Breast epithelium (tissue), 4 donors: Measurements from ENCODE around the gene FAM193A. TPM values are rescaled to one million over a fixed set of nuclear protein-coding genes. Genes with fewer than 3 reads are reported as not detected.
A peak's percentile ranks its signal among the peaks of the same experiment; 100 is the strongest.

Experiments used
- DNase-seq, 2 donors: peaks; one replicate each; pipeline ENCODE4 v3.0.0-alpha.2; 2019; ENCODE audit warnings: low spot score in 2 of 2
- H3K27ac ChIP-seq, 2 donors: fragments of 200-600 bp; sonication (generic) in 1 of 2; one replicate each; pipeline ENCODE4 v1.5.1; 2016 to 2019; ENCODE audit warnings: mild to moderate bottlenecking in 1 of 2
- H3K27me3 ChIP-seq, 2 donors: fragments of 200-600 bp; sonication (generic) in 1 of 2; one replicate each; pipeline versions ENCODE4 v1.5.1 to v1.6.0; 2017 to 2019; ENCODE audit warnings: control low read depth in 1 of 2, mild to moderate bottlenecking in 1 of 2
- H3K36me3 ChIP-seq: fragments of 200-600 bp; one replicate; pipeline ENCODE4 v1.5.1; 2019
- H3K4me1 ChIP-seq, 2 donors: fragments of 200-600 bp; sonication (generic); one replicate each; pipeline ENCODE4 v1.5.1; 2016 to 2019; ENCODE audit warnings: control low read depth in 1 of 2
- H3K4me3 ChIP-seq, 3 donors: fragments of 200-600 bp; sonication (generic); 1 replicate in 2 of 3; 2 replicates in 1 of 3; pipeline ENCODE4 v1.5.1; 2016 to 2019; ENCODE audit warnings: mild to moderate bottlenecking in 3 of 3, moderate library complexity in 2 of 3
- H3K9me3 ChIP-seq, 2 donors: fragments of 200-600 bp; sonication (generic) in 1 of 2; one replicate each; pipeline ENCODE4 v1.5.1; 2016 to 2019; ENCODE audit warnings: control low read depth in 1 of 2
- POLR2A ChIP-seq: fragments of 450-650 bp; IDR thresholded peaks from one replicate; pipeline ENCODE4 v1.6.1; 2016; ENCODE audit warnings: antibody characterized with exemption, mild to moderate bottlenecking, moderate library complexity
- POLR2AphosphoS5 ChIP-seq, 3 donors: sonication (generic); formaldehyde crosslinking; IDR thresholded peaks; one replicate each; pipeline ENCODE4 v1.6.1; 2017; ENCODE audit warnings: antibody characterized with exemption in 3 of 3
- intact Hi-C: fragments of 100-400 bp; cut with DNase I; formaldehyde crosslinking; loops from one replicate; pipeline ENCODE4 v1.15.1; 2023; ENCODE audit warnings: low total_unique reads
- total RNA-seq, 3 donors: library from RNA; depleted of rRNA; stranded (reverse); fragments of >200 nt; gene quantifications; one replicate each; pipeline ENCODE4 v1.1.0, GENCODE V29; 2016
- TF ChIP-seq, protein P1 (sequence below), 3 donors: fragments of 450-650 bp; IDR thresholded peaks; one replicate each; pipeline ENCODE4 v1.5.1; 2016 to 2017; ENCODE audit warnings: antibody characterized with exemption in 3 of 3, mild to moderate bottlenecking in 3 of 3, moderate library complexity in 3 of 3

Gene FAM193A
- total RNA-seq, 3 donors from 2014 or later, result 24.5 to 26.5 (median 24.7) TPM

DNA sequence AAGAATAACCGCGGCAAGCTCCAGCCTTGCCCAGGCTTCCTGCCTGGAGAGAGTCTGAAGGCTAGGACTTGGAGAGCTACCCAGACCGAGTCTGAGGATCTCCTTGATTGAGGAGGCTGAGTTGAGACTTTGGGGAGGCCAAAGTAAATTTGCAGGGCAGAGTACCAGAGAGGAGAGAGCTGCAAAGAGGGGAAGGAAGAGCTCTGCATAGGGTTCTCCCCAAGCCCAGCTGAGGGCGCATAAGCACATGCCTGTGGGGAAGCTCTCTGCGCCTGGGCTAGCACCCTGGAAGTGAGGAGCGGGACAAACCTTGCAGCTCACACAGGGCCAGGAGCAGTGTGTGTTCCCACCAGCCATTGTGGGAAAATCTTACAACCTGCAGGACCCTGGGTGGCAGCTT, 56.1 kb downstream of the FAM193A start:
- DNase-seq, result no peak
- H3K27ac ChIP-seq, result peak overlapping the region in 1 of 2 donors; percentile 25
- no peaks in the 10 kb centered on the region for H3K9me3 ChIP-seq
- no peak overlapping the region for H3K4me3 ChIP-seq
- no peak for TF ChIP-seq POLR2A
- TF ChIP-seq, protein P1, sequence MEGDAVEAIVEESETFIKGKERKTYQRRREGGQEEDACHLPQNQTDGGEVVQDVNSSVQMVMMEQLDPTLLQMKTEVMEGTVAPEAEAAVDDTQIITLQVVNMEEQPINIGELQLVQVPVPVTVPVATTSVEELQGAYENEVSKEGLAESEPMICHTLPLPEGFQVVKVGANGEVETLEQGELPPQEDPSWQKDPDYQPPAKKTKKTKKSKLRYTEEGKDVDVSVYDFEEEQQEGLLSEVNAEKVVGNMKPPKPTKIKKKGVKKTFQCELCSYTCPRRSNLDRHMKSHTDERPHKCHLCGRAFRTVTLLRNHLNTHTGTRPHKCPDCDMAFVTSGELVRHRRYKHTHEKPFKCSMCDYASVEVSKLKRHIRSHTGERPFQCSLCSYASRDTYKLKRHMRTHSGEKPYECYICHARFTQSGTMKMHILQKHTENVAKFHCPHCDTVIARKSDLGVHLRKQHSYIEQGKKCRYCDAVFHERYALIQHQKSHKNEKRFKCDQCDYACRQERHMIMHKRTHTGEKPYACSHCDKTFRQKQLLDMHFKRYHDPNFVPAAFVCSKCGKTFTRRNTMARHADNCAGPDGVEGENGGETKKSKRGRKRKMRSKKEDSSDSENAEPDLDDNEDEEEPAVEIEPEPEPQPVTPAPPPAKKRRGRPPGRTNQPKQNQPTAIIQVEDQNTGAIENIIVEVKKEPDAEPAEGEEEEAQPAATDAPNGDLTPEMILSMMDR (IDR thresholded peaks at IDR 0.05), result no peak
- TF ChIP-seq POLR2AphosphoS5 (IDR thresholded peaks at IDR 0.05), result no peak
- intact Hi-C loops, result no loop called here
- no peaks in the 10 kb centered on the region for H3K36me3 ChIP-seq
- peaks cover 0 to 7% of the 10 kb centered on the region in 2 donors for H3K4me1 ChIP-seq
- H3K27me3 ChIP-seq, result no peaks in the 10 kb centered on the region

DNA sequence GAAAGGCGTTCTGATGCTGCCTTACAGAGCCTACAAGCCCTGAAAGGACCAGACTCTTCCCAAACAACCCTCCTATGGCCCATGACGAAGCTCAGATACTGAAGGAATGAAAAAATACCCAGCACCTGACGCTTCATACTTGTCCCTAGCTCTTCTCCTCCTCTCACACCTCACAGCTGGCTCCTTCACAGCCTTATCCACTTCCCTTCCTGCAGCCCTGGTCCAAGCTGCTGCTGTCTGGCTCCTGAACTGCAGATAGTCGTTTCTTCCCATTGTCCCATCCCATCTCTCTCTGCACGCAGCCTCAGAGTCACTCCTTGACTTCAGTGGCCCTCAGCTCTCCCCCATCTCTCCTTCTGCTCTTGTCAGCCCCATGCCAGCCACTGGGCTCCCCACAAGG, 56.6 kb downstream of the FAM193A start:
- Histone ChIP-seq H3K4me3 (no peak overlapping the region), H3K27ac (no peak overlapping the region), H3K9me3 (no peaks in the 10 kb centered on the region), H3K4me1 (peaks cover 0 to 7% of the 10 kb centered on the region in 2 donors), H3K27me3 (no peaks in the 10 kb centered on the region), H3K36me3 (no peaks in the 10 kb centered on the region)
- intact Hi-C loops, result no loop called here
- no peak for DNase-seq
- TF ChIP-seq, protein P1 (IDR thresholded peaks at IDR 0.05), result no peak
- TF ChIP-seq POLR2A (no peak), POLR2AphosphoS5 (IDR thresholded peaks at IDR 0.05) (no peak)

DNA sequence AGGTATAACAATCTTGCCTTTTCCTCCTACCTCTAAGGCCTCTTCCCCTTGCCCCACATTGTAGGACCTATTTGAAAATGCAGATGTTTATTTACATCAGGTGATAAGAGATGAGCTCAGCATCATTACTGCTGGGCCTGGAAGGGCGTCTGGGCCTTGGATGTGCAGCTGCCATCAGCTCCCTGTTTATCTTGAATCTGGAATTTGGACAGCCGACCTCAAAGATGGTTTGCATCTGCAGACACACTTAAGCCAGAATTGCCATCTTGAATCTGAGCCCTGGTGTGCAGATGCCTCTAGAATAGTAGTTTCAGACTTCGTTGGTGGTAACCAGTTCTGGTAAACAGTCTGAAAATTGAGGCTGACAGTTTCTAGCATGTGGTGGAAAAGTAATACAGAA, 59.0 kb downstream of the FAM193A start:
- Histone ChIP-seq H3K4me1 (peaks cover 0 to 7% of the 10 kb centered on the region in 2 donors), H3K27ac (no peak overlapping the region), H3K4me3 (no peak overlapping the region), H3K36me3 (no peaks in the 10 kb centered on the region), H3K27me3 (no peaks in the 10 kb centered on the region), H3K9me3 (no peaks in the 10 kb centered on the region)
- TF ChIP-seq POLR2A (no peak), POLR2AphosphoS5 (IDR thresholded peaks at IDR 0.05) (no peak)
- TF ChIP-seq, protein P1 (IDR thresholded peaks at IDR 0.05), result no peak
- DNase-seq, result no peak
- intact Hi-C loops, result no loop called here

DNA sequence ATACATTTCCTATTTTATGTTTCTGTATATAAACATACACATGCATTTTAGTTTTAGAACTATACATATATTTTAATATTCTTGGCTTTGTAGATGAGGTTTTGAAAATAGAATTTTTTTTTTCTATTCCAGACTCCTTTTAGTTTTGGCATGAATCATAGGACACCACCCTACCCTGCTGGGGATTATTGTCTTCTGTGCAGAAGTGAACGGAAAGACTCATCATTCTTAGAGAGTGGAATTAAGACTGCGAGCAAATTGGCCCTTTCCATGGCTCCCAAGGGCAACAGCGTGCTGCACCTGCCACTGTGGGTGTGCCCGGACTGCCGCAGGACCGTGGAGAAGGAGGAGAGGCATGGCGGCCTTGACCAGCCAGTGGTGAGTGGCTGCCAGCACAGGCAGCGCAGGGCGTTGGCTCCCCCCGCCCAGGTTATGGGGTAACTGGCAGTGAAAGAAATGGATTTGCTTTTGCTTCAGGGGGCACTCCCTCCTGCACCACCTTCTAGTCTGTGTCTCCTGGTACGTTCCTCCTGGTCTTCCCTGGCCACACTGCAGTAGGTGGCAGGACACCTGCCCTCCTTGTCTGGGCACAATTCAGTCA, 59.6 kb downstream of the FAM193A start:
- Histone ChIP-seq H3K4me3 (no peak overlapping the region), H3K36me3 (no peaks in the 10 kb centered on the region), H3K27me3 (no peaks in the 10 kb centered on the region), H3K9me3 (no peaks in the 10 kb centered on the region), H3K4me1 (peaks cover 0 to 7% of the 10 kb centered on the region in 2 donors), H3K27ac (no peak overlapping the region)
- DNase-seq, result no peak
- TF ChIP-seq, protein P1 (IDR thresholded peaks at IDR 0.05), result no peak
- TF ChIP-seq POLR2A, result no peak
- no peak for TF ChIP-seq POLR2AphosphoS5 (IDR thresholded peaks at IDR 0.05)
- intact Hi-C loops, result no loop called here

DNA sequence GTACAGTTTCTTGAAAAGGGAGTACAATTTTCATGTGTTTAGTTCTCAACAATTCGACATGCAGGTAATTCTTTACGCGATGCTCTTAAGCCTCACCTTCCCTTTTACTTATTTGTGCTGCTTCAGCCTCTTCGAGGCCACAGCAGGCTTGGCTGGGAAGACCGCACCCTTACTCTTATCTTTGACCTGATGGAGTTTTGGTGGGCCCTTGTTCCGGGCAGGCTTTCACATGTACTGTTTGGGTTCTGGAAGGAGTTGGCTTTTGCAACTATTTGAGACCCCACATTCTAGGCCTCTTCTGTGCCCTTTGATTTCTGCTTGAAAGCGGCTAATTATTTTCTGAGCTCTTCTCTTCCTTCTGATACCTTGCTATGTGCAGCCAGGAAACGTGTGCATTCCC, 60.2 kb downstream of the FAM193A start:
- no peaks in the 10 kb centered on the region for H3K9me3 ChIP-seq
- no peaks in the 10 kb centered on the region for H3K36me3 ChIP-seq
- no peak for DNase-seq
- H3K4me1 ChIP-seq, result peaks cover 0 to 7% of the 10 kb centered on the region in 2 donors
- H3K27ac ChIP-seq, result no peak overlapping the region
- H3K27me3 ChIP-seq, result no peaks in the 10 kb centered on the region
- no peak for TF ChIP-seq POLR2AphosphoS5 (IDR thresholded peaks at IDR 0.05)
- TF ChIP-seq, protein P1 (IDR thresholded peaks at IDR 0.05), result no peak
- TF ChIP-seq POLR2A, result no peak
- intact Hi-C loops, result no loop called here
- H3K4me3 ChIP-seq, result no peak overlapping the region
